Measurements from ENCODE around the gene ARHGEF7. TPM values are rescaled to one million over a fixed set of nuclear protein-coding genes. Genes with fewer than 3 reads are reported as not detected.

The ARHGEF7 gene
- total and polyA plus RNA-seq, 2 experiments from 2014 or later, result 30.1 to 46.8 TPM

GRCh38 chr13:111302045-111302726 is 187.1 kb downstream of the ARHGEF7 start:
- no peaks in the 10 kb centered on the region for H3K36me3 ChIP-seq (replicated peaks; ENCODE audit: insufficient read depth, low read depth)
- WGBS (ENCODE audit: low lambda C conversion rate, missing lambda C conversion rate), result 97% methylated on average over 22 of the region's 22 CpGs

GRCh38 chr13:111303559-111303958 is 188.4 kb downstream of the ARHGEF7 start:
- no peak for TF ChIP-seq EZH2 (IDR thresholded peaks at IDR 0.05; ENCODE audit: borderline replicate concordance)
- no peak for TF ChIP-seq EZH2phosphoT487 (IDR thresholded peaks at IDR 0.05; ENCODE audit: low read depth, severe bottlenecking, unreplicated experiment)
- TF ChIP-seq CTCF (IDR thresholded peaks at IDR 0.05; ENCODE audit: poor library complexity), result no peak
- Histone ChIP-seq H3K79me2 (no peaks in the 10 kb centered on the region), H3K36me3 (replicated peaks; ENCODE audit: insufficient read depth, low read depth) (no peaks in the 10 kb centered on the region), H2AFZ (no peak overlapping the region), H3K9me2 (replicated peaks; ENCODE audit: insufficient read depth) (no peaks in the 10 kb centered on the region), H3K27ac (no peak overlapping the region), H4K20me1 (ENCODE audit: insufficient read depth, poor library complexity, severe bottlenecking) (no peaks in the 10 kb centered on the region), H3K9me3 (ENCODE audit: low read depth) (no peaks in the 10 kb centered on the region), H3K4me2 (no peak overlapping the region), H3K4me1 (ENCODE audit: insufficient read depth) (no peaks in the 10 kb centered on the region), H3K4me3 (no peak overlapping the region), H3K27me3 (no peaks in the 10 kb centered on the region)
- DNase-seq (ENCODE audit: low spot score), result no peak
- 97% methylated on average over 11 of the region's 11 CpGs for WGBS (ENCODE audit: low lambda C conversion rate, missing lambda C conversion rate)

More at GRCh38 chr13:111302045-111302726, 187.1 kb downstream of the ARHGEF7 start:
- H3K79me2 ChIP-seq, result no peaks in the 10 kb centered on the region
- no peaks in the 10 kb centered on the region for H3K4me1 ChIP-seq (ENCODE audit: insufficient read depth)
- H3K27me3 ChIP-seq, result no peaks in the 10 kb centered on the region
- H3K27ac ChIP-seq, result no peak overlapping the region
- H4K20me1 ChIP-seq (ENCODE audit: insufficient read depth, poor library complexity, severe bottlenecking), result no peaks in the 10 kb centered on the region
- TF ChIP-seq EZH2 (IDR thresholded peaks at IDR 0.05; ENCODE audit: borderline replicate concordance), result no peak
- no peak for TF ChIP-seq EZH2phosphoT487 (IDR thresholded peaks at IDR 0.05; ENCODE audit: low read depth, severe bottlenecking, unreplicated experiment)
- no peak for TF ChIP-seq CTCF (IDR thresholded peaks at IDR 0.05; ENCODE audit: poor library complexity)
- H3K4me3 ChIP-seq, result no peak overlapping the region
- H3K4me2 ChIP-seq, result no peak overlapping the region
- no peaks in the 10 kb centered on the region for H3K9me3 ChIP-seq (ENCODE audit: low read depth)
- no peak overlapping the region for H2AFZ ChIP-seq
- no peaks in the 10 kb centered on the region for H3K9me2 ChIP-seq (replicated peaks; ENCODE audit: insufficient read depth)
- no peak for DNase-seq (ENCODE audit: low spot score)

- no peaks in the 10 kb centered on the region for H3K27me3 ChIP-seq
- no peaks in the 10 kb centered on the region for H3K9me3 ChIP-seq (ENCODE audit: low read depth)
- no peaks in the 10 kb centered on the region for H3K36me3 ChIP-seq (replicated peaks; ENCODE audit: insufficient read depth, low read depth)
- WGBS (ENCODE audit: low lambda C conversion rate, missing lambda C conversion rate), result 97% methylated on average over 15 of the region's 15 CpGs
- H3K9me2 ChIP-seq (replicated peaks; ENCODE audit: insufficient read depth), result no peaks in the 10 kb centered on the region
- no peaks in the 10 kb centered on the region for H3K79me2 ChIP-seq
- H3K4me1 ChIP-seq (ENCODE audit: insufficient read depth), result no peaks in the 10 kb centered on the region
- H3K4me2 ChIP-seq, result no peak overlapping the region
- H3K27ac ChIP-seq, result no peak overlapping the region
- H4K20me1 ChIP-seq (ENCODE audit: insufficient read depth, poor library complexity, severe bottlenecking), result no peaks in the 10 kb centered on the region
- no peak for TF ChIP-seq EZH2phosphoT487 (IDR thresholded peaks at IDR 0.05; ENCODE audit: low read depth, severe bottlenecking, unreplicated experiment)
- no peak for TF ChIP-seq CTCF (IDR thresholded peaks at IDR 0.05; ENCODE audit: poor library complexity)
- TF ChIP-seq EZH2 (IDR thresholded peaks at IDR 0.05; ENCODE audit: borderline replicate concordance), result no peak
- H3K4me3 ChIP-seq, result no peak overlapping the region
- no peak for DNase-seq (ENCODE audit: low spot score)
- H2AFZ ChIP-seq, result no peak overlapping the region
Measured at GRCh38 chr13:111304041-111304544, 189.0 kb downstream of the ARHGEF7 start.
